Adipose tissue (tissue), 3 donors: ENCODE results near the gene GRIK1. TPM values are rescaled to one million over a fixed set of nuclear protein-coding genes. Genes with fewer than 3 reads are reported as not detected.

ENCODE experiments used
- H3K27ac ChIP-seq: one replicate; pipeline ENCODE4 v1.5.1; 2013; ENCODE audit warnings: low read depth, low read length
- WGBS, 3 donors: extraction: QIAGEN DNeasy Blood & Tissue Kit; methylation state at CpG; one replicate each; pipeline ENCODE4 v1.1.7; 2013; 5-methylcytosine and 5-hydroxymethylcytosine counted together
- polyA plus RNA-seq, 3 donors: library from polyadenylated mRNA; stranded (reverse); fragments of 200-250 nt; gene quantifications; one replicate each; pipeline ENCODE4 v1.2.3, GENCODE V29; 2013
- donor health status: healthy with polysubstance abuse.
- donor health status: Bipolar disorder and iron deficiency.
- donor health status: healthy.

The GRIK1 gene
- polyA plus RNA-seq, 3 donors = 0.01 to 0.16 (median 0.11) TPM

- no peak overlapping the region for H3K27ac ChIP-seq
- 44 to 80% (median 51%) methylated on average over 1 of the region's 1 CpG for whole genome bisulfite sequencing, 3 donors
Observed at GRCh38 chr21:29557200-29557599, 382.6 kb downstream of the GRIK1 start.

- WGBS, 3 donors = 35 to 71% (median 56%) methylated on average over 2 of the region's 2 CpGs
- H3K27ac ChIP-seq = no peak overlapping the region
Observed at GRCh38 chr21:29555601-29556000, 384.2 kb downstream of the GRIK1 start.

GRCh38 chr21:29550205-29550604, 389.6 kb downstream of the GRIK1 start:
- 65 to 89% (median 84%) methylated on average over 2 of the region's 2 CpGs for WGBS, 3 donors
- no peak overlapping the region for H3K27ac ChIP-seq

- 95 to 99% (median 98%) methylated on average over 9 of the region's 9 CpGs for WGBS, 3 donors
- H3K27ac ChIP-seq = no peak overlapping the region
Observed at GRCh38 chr21:29549614-29550013, 390.2 kb downstream of the GRIK1 start.

- WGBS, 3 donors = 58 to 94% (median 91%) methylated on average over 1 of the region's 1 CpG
- H3K27ac ChIP-seq = no peak overlapping the region
Observed at GRCh38 chr21:29547998-29548397, 391.8 kb downstream of the GRIK1 start.

- no peak overlapping the region for H3K27ac ChIP-seq
- 92 to 95% (median 95%) methylated on average over 3 of the region's 3 CpGs for WGBS, 3 donors
Observed at GRCh38 chr21:29546071-29546470, 393.7 kb downstream of the GRIK1 start.

GRCh38 chr21:29540289-29540688, 399.5 kb downstream of the GRIK1 start:
- no peak overlapping the region for H3K27ac ChIP-seq
- WGBS, 3 donors = 64 to 88% (median 86%) methylated on average over 1 of the region's 1 CpG

GRCh38 chr21:29538115-29538514, 401.7 kb downstream of the GRIK1 start:
- H3K27ac ChIP-seq = no peak overlapping the region

- 50 to 89% (median 84%) methylated on average over 3 of the region's 3 CpGs for WGBS, 3 donors
- H3K27ac ChIP-seq = no peak overlapping the region
Observed at GRCh38 chr21:29534448-29534847, 405.3 kb downstream of the GRIK1 start.

GRCh38 chr21:29529139-29529538, 410.7 kb downstream of the GRIK1 start:
- no peak overlapping the region for H3K27ac ChIP-seq
- 89 to 96% (median 94%) methylated on average over 4 of the region's 4 CpGs for WGBS, 3 donors

GRCh38 chr21:29526545-29526944, 413.3 kb downstream of the GRIK1 start:
- no peak overlapping the region for H3K27ac ChIP-seq
- 93 to 99% (median 96%) methylated on average over 2 of the region's 2 CpGs for WGBS, 3 donors

- no peak overlapping the region for H3K27ac ChIP-seq
- 41 to 70% (median 54%) methylated on average over 1 of the region's 1 CpG for WGBS, 3 donors
Observed at GRCh38 chr21:29524055-29524454, 415.7 kb downstream of the GRIK1 start.

- WGBS, 3 donors = 15 to 58% (median 47%) methylated on average over 1 of the region's 1 CpG
- no peak overlapping the region for H3K27ac ChIP-seq
Observed at GRCh38 chr21:29523646-29524045, 416.1 kb downstream of the GRIK1 start.

- H3K27ac ChIP-seq = no peak overlapping the region
- 84 to 98% (median 95%) methylated on average over 1 of the region's 1 CpG for WGBS, 3 donors
Observed at GRCh38 chr21:29521872-29522271, 417.9 kb downstream of the GRIK1 start.

- 71 to 85% (median 79%) methylated on average over 3 of the region's 3 CpGs for WGBS, 3 donors
- no peak overlapping the region for H3K27ac ChIP-seq
Observed at GRCh38 chr21:29520171-29520570, 419.6 kb downstream of the GRIK1 start.

GRCh38 chr21:29514652-29515247, 425.0 kb downstream of the GRIK1 start:
- 96 to 100% (median 97%) methylated on average over 2 of the region's 2 CpGs for WGBS, 3 donors
- H3K27ac ChIP-seq = no peak overlapping the region

GRCh38 chr21:29513535-29513934, 426.3 kb downstream of the GRIK1 start:
- 89 to 92% (median 91%) methylated on average over 1 of the region's 1 CpG for WGBS, 3 donors
- no peak overlapping the region for H3K27ac ChIP-seq

GRCh38 chr21:29511096-29511495, 428.7 kb downstream of the GRIK1 start:
- no peak overlapping the region for H3K27ac ChIP-seq
- 82 to 89% (median 84%) methylated on average over 4 of the region's 4 CpGs for WGBS, 3 donors

- H3K27ac ChIP-seq = no peak overlapping the region
- 68 to 83% (median 79%) methylated on average over 6 of the region's 6 CpGs for WGBS, 3 donors
Observed at GRCh38 chr21:29509121-29509520, 430.7 kb downstream of the GRIK1 start.

- WGBS, 3 donors = 78 to 88% (median 87%) methylated on average over 4 of the region's 4 CpGs
- H3K27ac ChIP-seq = no peak overlapping the region
Observed at GRCh38 chr21:29508301-29508700, 431.5 kb downstream of the GRIK1 start.

GRCh38 chr21:29506947-29507346, 432.8 kb downstream of the GRIK1 start:
- WGBS, 3 donors = 86 to 93% (median 88%) methylated on average over 3 of the region's 3 CpGs
- no peak overlapping the region for H3K27ac ChIP-seq
